HG03103 (cell line): ENCODE results near the gene CDC42EP3.

ENCODE experiments used
- ATAC-seq: cut with Tn5 transposase; IDR thresholded peaks from one replicate; pipeline ENCODE4 v1.9.1; 2021; ENCODE audit warnings: low read depth; ENCODE audit not compliant: unreplicated experiment

CDC42EP3 gene

GRCh38 chr2:37656512-37657423 lies 14.7 kb downstream of the CDC42EP3 start:
- ATAC-seq, result no peak

DNA sequence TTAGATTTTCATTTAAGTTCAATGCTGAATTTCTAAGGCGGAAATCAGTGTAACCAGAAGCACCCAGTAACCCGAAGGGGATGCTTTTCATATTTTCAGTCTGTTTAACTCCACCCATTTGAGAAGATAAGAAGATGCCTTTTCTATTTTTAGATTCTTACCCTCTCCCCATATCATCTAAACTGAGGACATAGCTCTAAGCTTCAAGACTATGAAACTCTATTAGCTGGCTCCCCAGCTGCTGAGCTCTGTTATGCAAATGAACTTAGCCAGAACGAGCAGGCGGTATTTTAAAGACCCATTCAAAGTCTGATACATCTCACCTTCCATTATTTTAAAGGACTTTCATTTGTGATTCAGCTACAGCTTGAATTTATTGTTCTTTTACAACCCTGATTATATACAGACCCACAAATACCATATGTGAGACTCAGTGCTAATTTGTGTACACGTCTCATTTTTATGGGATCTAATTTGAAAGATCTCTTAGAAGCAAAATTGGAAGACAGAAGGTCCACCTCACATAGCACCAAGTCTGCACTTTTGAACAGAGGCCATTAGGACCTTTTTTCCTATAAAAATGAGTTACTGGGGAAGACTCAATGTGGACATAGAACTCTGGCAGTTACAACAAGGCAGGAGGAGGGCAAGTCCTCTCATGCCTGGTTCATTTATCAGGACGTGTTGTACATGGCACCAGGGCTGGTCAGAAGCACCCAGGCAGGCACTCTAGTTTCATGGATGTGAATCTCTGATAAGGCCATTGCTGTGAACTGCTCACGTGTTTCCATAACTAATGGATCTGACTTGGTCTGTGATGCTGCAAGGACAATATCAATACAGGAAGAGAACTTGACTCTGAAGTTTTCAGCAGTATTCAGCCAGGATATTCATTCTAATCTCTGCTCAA lies 16.3 kb downstream of the CDC42EP3 start:
- ATAC-seq, result peak; percentile 78

- no peak for ATAC-seq
Measured at GRCh38 chr2:37654419-37654818, 17.0 kb downstream of the CDC42EP3 start.

DNA sequence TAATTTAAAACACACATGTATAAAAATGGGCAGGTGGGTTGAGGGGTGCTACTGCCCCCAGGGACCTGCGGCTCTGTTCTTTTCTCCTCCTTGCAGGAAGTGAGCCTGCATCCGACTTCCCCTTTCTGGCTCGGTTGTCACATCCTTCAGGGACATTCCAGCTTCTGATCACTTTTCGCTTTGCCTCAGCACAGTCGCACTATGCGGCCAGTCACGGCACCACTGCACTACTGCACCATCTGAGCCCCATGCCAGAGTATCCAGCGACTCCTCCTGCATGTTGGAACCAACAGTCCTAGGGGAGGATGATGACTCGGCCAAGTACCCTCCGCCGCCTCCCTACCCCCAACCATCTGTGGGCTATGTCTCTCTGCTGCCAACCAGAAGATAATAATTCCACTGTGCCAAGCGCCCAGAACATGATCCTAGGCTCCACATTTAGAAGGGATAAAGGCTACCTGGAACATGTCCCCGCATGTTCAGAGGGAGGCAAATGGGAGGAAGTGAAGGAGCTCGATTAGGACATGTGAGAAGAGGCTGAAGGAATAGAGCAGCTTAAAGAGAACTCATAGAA lies 17.6 kb downstream of the CDC42EP3 start:
- peak; percentile 40 for ATAC-seq

- ATAC-seq, result no peak
Measured at GRCh38 chr2:37653093-37653492, 18.3 kb downstream of the CDC42EP3 start.

DNA sequence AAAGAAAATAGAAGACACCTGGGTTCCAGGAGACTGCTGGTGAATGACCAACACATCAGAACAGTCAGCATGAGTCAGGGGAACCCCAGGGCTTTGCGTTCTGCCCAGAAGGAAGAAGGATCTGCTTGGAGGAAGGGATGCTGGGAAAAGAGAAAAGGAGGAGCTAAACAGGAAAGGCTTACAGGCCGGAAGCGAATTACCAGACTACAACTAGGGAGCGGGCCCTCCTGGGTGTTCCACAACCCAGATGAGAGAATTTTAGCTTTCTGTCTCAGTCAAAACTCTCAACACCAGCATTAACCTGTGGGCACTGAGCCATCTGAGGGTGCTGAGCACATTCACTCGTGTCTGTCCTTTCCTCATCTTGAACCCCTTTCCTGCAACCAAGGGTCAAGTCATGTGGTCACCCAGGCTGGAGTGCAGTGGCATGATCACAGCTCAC lies 19.2 kb downstream of the CDC42EP3 start:
- no peak for ATAC-seq

GRCh38 chr2:37650548-37651093 lies 20.8 kb downstream of the CDC42EP3 start:
- no peak for ATAC-seq

GRCh38 chr2:37649518-37649917 lies 21.9 kb downstream of the CDC42EP3 start:
- ATAC-seq, result no peak

DNA sequence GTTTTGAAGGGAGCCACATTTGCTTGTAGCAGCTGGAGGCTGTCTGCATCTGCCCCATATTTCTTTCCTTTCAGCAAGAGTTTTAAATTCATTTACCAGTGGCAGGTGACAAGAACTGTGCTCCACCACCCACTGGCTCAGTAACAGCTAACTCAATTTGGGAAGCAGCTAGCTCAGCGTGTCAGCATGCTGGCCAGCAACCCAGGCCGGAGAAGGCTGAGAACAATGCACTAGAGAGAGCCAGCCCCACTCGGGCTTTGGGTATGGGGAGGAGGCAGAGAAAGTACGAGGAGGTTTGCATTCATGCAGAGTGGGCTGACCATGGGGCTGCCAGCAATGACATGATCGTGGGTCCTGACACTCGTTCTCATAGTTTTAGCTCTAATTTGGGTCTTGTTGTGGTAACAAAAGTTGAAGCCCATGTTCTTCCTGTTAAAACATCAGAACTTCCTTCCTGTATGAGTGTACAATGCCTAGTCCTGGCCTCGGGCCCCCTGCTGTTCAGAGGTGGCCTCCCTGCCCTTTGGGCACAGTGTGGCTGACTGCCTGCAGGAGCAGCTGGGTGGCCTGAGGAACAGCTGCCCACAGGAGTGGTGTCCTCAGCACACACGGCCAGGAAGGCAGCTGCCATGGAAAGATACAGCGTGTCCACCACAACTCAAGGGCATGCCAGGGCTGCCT lies 23.0 kb downstream of the CDC42EP3 start:
- ATAC-seq, result no peak

- no peak for ATAC-seq
Measured at GRCh38 chr2:37647971-37648330, 23.5 kb downstream of the CDC42EP3 start.

- ATAC-seq, result no peak
Measured at GRCh38 chr2:37645836-37646235, 25.6 kb downstream of the CDC42EP3 start.

DNA sequence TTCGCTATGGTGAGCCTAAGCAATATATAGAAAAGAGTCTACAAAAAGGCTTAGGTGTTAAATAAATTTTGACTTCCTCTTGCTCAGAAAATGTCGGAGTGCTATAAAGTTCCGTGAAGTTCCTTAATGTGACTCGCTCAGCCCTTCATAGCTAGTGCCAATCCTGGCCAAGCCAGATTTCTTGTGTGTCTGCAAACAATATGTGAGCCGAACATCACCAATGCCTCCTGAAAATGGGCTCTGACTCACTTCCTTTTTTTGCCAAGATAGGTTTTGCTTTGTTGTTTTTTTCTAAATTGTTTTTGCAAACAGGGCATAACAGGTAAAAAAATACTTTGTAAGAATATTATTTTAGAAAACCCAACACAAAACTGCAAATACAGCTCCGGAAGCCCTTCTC lies 26.1 kb downstream of the CDC42EP3 start:
- no peak for ATAC-seq

- no peak for ATAC-seq
Measured at GRCh38 chr2:37644191-37644590, 27.3 kb downstream of the CDC42EP3 start.

DNA sequence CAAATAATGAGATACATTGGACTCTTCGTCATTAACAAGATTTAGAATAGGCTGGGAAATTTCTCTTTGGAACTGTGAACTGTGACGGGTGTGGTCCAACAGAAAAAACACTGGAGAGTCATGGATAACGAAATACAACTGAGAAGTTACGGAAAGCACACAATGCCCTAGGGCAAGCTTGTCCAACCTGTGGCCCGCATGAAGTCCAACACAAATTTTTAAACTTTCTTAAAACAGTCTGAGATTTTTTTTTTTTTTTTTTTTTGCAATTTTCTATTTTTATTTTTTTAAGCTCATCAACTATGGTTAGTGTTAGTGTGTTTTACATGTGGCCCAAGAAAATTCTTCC lies 27.7 kb downstream of the CDC42EP3 start:
- no peak for ATAC-seq

GRCh38 chr2:37642907-37643729 lies 28.3 kb downstream of the CDC42EP3 start:
- ATAC-seq, result no peak

DNA sequence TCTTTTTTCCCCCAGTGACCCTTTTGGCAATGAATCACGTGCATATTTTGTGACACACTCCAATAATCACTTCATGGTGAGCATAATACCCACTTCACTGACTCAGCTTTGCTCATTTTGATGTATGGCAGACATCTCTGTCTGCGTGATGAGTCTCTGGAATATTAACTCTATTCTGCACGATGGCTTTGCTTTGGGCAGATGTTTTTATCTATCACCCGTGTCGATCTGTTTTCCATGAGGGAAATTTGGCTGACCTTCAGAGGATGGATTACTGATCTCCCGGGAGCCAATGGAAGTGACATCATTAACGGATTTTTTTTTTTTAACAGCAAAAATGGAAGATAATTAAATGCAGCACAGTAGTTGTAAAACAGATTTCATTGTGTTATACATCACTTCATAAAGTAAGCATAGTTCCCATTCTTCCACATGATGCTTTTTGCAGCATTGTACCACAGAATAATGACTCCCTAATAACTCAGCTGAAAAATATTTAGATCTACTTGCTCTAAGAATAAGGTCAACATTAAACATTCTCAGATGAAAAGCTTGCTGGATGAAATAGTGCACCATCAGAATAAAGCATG lies 29.8 kb downstream of the CDC42EP3 start:
- ATAC-seq, result no peak

DNA sequence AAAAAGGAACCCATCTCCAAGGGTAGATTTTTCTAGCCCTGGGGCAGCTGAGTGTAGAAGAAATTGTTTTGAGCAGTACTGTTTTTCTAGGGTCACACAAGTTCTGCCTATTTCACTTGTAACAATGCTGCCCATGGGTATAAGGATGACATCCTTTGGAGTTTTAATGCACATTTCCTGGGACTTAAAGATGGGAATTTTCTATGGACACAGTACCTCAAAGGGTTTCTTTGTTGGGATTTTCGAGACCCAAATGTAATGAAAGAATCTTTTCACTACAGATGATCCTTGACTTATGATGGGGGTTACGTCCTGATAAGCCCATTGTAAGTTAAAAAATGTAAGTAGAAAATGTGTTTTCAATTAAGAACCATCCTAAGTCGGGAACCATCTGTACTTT lies 31.8 kb downstream of the CDC42EP3 start:
- no peak for ATAC-seq

- no peak for ATAC-seq
Measured at GRCh38 chr2:37638973-37639372, 32.5 kb downstream of the CDC42EP3 start.

DNA sequence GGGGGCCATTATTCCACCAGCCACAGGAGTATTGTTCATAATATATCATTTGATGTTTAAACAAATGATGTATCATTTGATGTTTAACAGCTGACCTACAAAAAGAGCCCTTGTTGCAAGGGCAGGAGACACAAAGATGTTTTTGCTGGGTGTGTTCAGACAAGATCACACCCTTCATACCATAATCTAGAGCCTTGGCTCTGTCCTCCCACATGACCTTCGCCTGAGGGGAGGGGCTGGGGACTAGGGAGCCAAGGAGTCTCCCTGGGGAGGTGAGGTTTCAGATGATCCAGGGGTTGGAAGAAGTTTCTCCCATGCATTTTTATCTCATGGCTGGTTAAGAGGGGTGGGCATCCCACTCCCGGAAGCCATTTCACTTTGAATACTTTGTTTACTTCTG lies 33.5 kb downstream of the CDC42EP3 start:
- ATAC-seq, result no peak
